Subcutaneous adipose tissue (tissue), 4 donors: ENCODE data around the gene PRAF2. TPM values are rescaled to one million over a fixed set of nuclear protein-coding genes. Genes with fewer than 3 reads are reported as not detected.

Experiments
- total RNA-seq, 4 donors: library from RNA; depleted of rRNA; stranded (reverse); fragments of >200 nt; gene quantifications; one replicate each; pipeline ENCODE4 v1.1.0, GENCODE V29; 2016
- TF ChIP-seq, protein P1 (sequence below): fragments of 450-650 bp; IDR thresholded peaks from one replicate; pipeline ENCODE4 v1.5.1; 2016; ENCODE audit warnings: low read depth, mild to moderate bottlenecking, control low read depth, antibody characterized with exemption, moderate library complexity

Gene PRAF2
- total RNA-seq, 4 donors from 2014 or later, result 5.1 to 10.6 (median 9.0) TPM

DNA sequence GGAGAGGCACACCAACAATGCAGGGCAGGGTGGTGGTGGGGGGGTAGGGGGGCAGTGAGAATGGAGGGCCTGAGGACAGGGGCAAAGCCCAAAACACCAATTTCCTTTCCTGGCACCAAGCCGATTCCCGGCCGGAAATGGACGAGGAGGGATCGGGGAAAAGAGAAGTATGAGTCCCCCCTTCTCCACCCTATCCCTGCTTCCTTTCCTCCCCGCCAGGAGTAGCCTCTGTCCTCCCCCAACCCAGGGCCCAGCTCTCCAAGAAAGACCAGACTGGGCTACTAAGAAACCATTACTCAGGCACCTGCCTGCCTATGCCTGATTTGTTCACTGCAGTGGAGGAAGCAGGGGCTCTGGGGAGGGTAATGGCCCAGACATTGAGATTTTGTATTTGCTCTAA is 14.6 kb downstream of the PRAF2 start:
- TF ChIP-seq, protein P1, sequence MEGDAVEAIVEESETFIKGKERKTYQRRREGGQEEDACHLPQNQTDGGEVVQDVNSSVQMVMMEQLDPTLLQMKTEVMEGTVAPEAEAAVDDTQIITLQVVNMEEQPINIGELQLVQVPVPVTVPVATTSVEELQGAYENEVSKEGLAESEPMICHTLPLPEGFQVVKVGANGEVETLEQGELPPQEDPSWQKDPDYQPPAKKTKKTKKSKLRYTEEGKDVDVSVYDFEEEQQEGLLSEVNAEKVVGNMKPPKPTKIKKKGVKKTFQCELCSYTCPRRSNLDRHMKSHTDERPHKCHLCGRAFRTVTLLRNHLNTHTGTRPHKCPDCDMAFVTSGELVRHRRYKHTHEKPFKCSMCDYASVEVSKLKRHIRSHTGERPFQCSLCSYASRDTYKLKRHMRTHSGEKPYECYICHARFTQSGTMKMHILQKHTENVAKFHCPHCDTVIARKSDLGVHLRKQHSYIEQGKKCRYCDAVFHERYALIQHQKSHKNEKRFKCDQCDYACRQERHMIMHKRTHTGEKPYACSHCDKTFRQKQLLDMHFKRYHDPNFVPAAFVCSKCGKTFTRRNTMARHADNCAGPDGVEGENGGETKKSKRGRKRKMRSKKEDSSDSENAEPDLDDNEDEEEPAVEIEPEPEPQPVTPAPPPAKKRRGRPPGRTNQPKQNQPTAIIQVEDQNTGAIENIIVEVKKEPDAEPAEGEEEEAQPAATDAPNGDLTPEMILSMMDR, result no peak

DNA sequence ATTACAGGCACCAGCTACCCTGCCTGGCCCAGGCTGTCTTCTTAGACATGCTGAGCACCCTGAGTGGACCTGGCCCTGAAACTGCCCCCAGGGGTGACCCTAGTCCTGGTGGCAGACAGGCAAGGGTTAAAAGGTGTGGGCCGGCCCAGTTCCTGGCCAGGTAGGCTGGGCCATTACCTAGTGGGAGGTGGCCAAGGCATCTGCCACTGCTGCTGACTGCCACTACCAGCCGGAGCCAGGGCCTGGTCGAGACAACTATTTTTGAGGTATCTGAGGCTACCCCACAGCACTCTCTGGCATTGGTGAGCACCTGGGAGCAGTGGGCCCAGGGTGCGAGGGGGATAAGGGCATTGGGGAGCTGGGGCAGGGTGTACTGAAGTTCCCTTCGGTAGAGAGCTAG is 15.0 kb downstream of the PRAF2 start, which contains the start of gene CCDC120:
Gene CCDC120 (plus strand): TSS at position 206 of the 400 bp plus-strand sequence. CDS start 3,043 bp downstream, outside the sequence.
- TF ChIP-seq, protein P1, result no peak

DNA sequence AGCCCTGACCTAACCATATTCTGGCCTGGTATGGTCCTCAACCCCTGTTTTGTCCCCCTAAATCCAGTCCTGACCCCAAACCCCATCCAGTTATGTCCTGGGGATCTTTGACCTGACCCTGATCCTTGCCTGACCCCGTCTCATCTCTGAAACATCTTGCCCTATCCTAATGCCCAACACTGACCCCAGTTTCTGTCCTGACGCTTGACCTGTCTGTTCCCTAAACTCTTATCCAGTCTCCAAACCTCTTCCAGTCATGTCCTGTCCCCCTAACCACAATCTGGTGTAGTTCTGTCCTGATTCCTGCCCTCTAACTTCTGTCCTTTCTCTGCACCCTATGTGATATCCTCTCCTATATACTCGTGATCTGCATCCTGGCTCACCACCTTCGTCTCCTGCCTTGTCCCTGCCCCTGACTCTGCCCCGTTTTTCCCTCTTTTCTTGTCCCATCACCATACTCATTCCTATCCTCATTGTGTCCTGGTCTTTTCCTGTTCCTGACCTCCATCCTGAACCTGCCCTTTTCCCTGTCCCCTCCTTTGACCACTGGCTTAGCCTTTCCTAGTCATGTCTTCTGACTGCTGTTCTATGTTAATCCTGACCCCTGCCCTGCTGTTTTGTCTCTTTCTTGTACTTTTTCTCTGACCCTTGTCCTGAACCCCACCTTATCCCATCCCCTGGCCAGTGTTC is 19.6 kb downstream of the PRAF2 start:
- TF ChIP-seq, protein P1, result no peak

DNA sequence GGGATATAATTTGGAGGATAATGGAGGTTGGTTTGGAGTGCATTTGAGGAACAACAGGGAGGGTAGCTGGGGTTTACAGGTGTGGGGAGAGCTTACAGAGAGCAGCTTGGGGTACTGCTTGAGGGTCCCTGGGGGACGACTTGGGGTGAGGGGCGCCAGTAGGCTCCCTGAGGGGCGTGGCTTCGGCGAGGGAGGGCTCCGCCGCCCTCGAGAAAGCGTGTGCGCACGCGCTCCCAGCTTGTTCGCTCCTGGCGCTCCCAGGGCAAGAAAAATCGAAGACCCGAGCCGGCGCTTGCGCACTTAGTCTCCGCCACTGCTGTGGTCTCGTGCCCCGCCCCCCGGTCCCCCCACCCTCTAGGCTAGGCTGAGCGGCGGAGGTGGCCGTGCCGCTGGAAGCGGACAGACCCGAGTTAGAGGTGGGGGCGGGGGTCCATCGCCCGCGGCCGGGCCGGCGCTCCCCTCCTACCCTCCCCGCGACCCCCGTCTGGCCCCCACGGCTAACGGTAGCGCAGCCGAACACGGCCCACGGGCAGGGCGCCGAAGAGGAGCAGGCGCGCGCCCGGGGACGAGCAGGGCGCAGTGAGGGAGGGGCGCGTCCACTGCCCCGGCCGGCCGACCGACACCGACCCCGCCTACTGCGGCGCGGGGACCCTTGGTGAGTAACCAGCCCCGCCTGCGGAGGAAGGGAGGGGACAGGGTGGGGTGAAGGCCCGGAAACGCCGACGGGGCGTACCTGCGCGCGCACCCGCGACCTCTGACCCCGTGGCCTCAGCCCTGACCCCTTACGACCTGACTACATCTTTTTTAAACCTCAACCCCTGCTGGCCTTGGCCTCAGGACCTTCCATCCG is 20.4 kb downstream of the PRAF2 start:
- TF ChIP-seq, protein P1, result no peak

DNA sequence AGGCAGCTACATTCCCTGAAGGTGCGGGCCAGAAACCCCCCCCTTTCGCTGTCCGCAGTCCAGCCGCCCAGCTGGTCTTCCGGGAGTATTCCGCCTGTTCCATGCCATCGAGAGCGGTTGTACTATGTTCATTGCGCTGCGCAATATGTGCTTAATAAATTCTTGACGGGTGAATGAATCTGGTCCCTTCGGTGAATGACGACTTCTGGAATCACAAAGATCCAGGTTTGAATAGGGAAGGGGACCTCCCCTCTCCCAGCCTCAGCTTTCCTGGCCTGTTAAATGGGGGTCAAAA is 29.9 kb downstream of the PRAF2 start:
- TF ChIP-seq, protein P1, result no peak

DNA sequence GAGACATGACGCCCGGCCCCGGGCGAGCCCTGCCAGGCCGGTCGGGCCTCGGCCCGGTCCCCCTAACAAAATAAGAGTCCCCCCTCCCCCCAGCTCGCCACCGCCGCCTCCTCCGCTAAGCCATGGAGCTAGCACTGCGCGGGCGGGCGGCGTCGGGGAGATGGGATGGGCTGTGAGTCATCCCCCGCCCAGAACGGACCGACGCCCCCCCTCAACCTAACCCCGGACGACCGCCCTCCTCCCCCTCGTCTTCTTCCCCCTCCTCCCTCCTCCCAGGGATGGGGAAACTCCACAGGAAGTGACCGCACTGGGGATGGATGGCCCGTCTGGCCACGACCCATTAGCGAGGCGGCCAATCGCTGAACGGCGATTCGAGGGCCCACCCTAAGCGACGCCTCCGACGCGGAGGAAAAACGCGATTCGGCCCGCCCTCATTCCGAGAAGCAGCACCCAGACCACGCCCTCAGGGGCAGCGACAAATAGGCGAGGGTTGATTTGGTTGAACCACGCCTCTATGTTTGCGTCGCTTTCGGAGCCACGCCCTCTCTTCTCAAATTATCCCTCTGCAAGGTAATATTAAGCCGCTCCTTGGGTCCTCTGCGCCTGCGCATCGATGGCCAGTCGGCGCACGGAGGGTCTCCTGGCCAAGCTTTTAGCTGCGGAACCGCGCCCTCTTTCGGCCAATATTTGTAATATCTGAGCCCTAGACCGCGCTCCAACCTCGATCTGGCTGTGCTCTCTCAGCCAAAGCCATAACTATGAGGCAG is 30.4 kb downstream of the PRAF2 start, which contains the start of gene TFE3:
Gene TFE3 (minus strand): TSS at position 138 of the 767 bp plus-strand sequence. CDS start 131 bp downstream, at position 7.
- TF ChIP-seq, protein P1, result no peak
